B cell (primary cell): ENCODE measurements around the gene GLIS1.

Source experiments
- EZH2 ChIP-seq: IDR thresholded peaks from 2 replicates; pipeline ENCODE4 v1.6.1; 2012; ENCODE audit warnings: borderline replicate concordance, low read depth, mild to moderate bottlenecking, moderate library complexity, low read length; ENCODE audit not compliant: insufficient read depth, poor library complexity, severe bottlenecking
- TF ChIP-seq, protein P1 (sequence below): fragments of 200-600 bp; IDR thresholded peaks from one replicate; pipeline ENCODE4 v1.8.0; 2022; ENCODE audit warnings: antibody characterized with exemption, mild to moderate bottlenecking

DNA sequence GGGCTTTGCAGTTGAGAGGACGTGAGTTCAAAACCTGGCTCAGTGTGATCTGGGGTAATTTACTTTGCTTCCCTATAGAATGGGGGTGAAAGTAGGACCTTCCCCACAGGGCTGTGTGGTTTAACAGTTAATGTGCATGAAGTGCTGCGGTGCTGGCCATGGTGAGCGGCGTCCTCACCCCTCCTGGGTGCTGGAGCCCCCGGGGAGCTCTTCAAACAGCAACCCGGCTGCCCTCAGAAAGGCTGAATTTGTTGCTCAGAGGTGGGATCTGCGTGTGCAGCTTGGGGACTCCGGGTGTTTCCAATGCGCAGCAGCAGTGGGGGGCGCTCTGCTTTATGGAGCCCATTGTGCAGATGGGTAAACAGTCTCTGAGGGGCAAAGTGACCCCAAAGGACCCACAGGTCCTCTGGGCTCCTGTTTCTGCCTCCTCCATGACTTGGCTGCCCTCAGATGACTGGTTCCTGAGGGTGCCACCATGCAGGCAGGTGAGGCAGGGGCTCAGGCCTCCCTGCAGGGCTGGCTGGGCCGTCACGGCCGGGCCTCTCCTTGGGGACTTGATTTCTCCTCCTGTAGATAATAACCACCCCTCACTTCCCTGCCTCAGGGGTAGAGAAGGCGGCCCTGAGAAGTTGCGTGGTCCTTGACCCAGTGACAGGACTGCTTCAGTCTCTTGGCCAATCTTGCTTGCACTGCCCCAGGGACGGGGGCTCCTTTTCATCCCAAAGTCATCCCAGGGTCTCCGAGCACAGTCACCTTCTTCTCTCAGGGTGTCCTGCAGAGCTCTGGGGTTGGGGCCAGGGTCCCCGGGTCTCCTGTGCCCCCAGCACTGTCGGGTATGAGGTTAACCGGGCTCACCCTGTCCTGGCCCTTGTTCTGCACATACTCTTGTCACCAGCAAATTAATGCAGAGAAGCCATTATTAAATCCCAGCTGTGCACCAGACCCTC lies 239.4 kb downstream of the GLIS1 start:
- TF ChIP-seq, protein P1, sequence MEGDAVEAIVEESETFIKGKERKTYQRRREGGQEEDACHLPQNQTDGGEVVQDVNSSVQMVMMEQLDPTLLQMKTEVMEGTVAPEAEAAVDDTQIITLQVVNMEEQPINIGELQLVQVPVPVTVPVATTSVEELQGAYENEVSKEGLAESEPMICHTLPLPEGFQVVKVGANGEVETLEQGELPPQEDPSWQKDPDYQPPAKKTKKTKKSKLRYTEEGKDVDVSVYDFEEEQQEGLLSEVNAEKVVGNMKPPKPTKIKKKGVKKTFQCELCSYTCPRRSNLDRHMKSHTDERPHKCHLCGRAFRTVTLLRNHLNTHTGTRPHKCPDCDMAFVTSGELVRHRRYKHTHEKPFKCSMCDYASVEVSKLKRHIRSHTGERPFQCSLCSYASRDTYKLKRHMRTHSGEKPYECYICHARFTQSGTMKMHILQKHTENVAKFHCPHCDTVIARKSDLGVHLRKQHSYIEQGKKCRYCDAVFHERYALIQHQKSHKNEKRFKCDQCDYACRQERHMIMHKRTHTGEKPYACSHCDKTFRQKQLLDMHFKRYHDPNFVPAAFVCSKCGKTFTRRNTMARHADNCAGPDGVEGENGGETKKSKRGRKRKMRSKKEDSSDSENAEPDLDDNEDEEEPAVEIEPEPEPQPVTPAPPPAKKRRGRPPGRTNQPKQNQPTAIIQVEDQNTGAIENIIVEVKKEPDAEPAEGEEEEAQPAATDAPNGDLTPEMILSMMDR = no peak
- TF ChIP-seq EZH2 = no peak
